ENCODE data around the gene RDX.
A peak's percentile ranks its signal among the peaks of the same experiment; 100 is the strongest.
"Not testable (repeated sequence)": the region's sequence is repeated elsewhere in the genome, so short reads cannot be mapped to it uniquely, and the experiment has no call there.

The RDX gene

DNA sequence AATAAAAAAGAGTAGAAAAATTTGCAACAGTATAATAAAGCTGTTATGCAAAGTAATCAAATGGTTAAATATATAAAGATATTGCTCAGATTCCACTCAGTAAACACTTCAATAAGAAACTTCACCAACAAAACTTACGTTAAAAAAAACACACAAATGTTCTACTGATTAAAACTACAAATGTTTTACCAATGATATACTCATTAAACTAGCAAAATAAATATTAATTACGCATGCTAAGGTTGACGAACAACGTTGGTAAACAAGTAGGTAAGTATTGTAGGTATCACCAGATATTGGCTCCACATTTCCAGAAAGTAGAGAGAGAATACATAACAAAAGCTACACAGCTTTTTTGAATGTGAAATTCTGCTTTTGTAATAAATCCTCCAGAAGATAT is 12.6 kb downstream of the RDX start:
- H3K27ac ChIP-seq, result no peak overlapping the region
- DNase-seq (ENCODE audit: low read depth, low spot score), result no peak

DNA sequence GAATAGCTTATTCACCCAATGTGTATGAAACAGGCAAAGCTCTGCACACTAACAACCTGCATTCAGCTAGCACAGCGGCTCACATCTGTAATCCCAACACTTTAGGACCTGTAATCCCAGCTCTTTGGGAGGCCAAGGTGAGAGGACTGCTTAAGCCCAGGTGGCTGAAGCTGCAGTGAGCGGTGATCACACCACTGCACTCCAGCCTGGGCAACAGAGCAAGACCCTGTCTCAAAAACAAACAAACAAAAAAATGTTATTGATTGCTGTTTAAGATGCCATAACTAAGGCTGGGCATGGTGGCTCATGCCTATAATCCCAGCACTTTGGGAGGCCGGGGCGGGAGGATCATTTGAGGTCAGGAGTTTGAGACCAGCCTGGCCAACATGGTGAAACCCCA is 15.8 kb downstream of the RDX start:
- H3K27ac ChIP-seq; DNase-seq (ENCODE audit: low read depth, low spot score): not testable (repeated sequence)

DNA sequence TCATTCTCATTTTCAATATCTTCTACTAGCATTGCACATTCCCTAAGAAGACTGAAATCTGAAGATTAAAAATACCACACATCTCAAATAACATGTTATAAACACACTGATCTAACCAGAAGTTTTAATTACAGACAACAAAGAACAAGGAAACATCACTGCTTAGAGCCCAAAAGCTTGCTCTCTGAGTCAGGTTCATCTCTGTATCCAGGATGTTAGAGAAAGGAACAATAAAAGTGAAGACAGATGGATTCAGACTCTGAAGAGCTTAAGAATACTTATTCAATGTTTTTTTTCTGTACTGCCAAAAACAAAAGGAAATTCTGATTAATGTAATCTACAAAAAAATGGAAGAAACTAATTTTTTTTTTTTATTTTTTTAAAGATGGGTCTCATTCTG is 16.5 kb downstream of the RDX start:
- DNase-seq (ENCODE audit: low read depth, low spot score), result no peak
- no peak overlapping the region for H3K27ac ChIP-seq

DNA sequence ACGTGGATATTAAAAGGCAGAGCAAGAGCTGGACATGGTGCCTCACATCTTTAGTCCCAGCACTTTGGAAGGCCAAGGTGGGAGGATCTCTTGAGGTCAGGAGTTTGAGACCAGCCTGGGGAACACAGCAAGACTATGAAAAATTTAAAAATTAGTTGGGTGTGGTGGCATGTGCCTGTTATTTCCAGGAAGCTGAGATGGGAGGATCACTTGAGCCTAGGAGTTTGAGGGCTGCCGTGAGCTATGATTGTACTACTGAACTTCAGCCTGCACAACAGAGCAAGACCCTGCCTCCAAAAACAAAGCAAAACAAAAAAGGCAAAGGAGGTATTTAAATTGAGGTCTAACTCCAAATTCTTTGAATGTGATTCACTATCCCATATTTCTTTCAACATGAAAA is 23.5 kb downstream of the RDX start:
- no peak for DNase-seq (ENCODE audit: low read depth, low spot score)
- no peak overlapping the region for H3K27ac ChIP-seq

DNA sequence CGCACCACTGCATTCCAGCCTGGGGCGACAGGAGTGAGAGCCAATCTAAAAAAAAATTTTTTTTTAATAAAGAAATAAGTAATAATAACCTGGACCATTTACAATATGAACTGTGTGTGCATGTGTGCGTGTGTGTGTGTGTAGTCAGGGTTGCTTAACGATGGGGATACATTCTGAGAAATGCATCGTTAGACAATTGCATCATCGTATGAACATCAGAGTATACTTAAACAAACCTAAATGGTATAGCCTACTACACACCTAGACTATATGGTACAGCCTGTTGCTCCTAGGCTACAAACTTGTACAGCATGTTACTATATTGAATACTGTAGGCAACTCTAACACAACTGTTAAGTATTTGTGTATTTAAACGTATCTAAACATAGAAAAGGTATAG is 26.4 kb downstream of the RDX start:
- H3K27ac ChIP-seq, result no peak overlapping the region
- no peak for DNase-seq (ENCODE audit: low read depth, low spot score)

DNA sequence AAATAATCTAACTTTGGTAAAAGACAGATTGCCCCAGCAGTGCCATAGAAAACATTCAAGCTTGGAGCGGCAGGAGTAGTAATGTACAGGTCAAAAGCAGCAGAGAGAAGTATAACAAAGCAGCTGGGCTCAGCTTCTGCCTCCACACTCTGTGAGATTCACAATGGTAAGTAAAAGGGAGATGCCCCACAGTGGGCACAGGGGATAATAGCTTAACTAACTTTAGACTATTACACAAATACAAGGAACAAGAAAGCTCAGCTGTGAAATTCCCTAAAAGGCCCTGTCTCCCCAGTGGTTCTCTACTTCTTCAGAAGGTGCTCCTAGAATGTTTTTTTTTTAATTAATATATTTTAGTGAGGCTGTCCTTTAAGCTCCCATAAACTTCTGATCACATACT is 28.0 kb downstream of the RDX start:
- H3K27ac ChIP-seq, result no peak overlapping the region
- no peak for DNase-seq (ENCODE audit: low read depth, low spot score)

DNA sequence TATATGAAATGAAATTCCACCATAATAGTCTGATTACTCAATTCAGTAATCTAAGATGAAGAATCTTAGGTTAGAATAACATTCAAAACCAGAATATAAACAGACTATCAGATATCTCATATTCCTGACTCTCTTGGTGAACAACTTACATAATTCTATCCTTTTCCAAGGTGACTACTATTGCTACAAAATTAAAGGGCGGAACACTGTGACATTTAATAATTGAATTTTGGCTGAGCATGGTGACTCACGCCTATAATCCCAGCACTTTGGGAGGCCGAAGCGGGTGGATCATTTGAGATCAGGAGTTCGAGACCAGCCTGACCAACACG is 34.4 kb downstream of the RDX start:
- H3K27ac ChIP-seq, result no peak overlapping the region
- DNase-seq (ENCODE audit: low read depth, low spot score), result no peak

DNA sequence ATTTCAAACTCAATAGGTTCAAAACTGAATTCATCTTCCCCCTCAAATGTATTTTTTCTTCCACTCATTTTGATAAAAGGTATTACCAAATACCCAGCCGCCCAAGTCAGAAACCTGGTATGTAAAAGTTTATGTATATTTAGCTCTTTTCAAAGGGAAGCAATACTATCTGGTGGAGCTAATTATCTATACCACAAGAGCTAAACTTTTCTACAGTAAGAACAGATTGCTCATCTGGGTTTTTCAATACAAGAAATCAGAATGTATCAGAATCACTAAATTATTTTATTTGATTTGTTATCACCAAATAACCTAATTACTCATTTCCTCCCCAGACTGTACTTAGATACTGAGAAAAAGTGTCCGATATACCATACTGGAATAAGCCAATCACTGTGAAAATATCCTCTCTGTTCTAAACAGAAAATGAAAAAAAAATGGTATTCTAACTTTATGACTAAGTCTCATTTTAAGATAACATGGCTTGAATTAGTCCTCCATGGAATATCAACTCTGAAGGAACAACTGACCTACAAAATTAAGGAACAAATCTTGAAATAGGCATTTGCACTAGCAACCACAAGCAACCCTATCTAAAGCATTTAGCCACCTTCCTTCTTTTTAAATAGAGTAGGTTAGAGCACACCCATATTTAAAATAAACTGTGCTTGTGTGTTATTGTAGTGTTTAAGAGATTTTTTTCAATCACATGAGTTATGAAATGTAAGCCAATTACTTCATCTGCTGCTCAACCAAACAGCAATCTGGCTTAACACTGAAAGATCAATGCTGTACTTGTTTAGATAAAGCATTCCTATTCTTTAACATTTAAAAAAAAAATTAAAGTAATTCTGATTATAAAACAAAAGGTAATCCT is 35.0 kb downstream of the RDX start:
- H3K27ac ChIP-seq, result no peak overlapping the region
- no peak for DNase-seq (ENCODE audit: low read depth, low spot score)

DNA sequence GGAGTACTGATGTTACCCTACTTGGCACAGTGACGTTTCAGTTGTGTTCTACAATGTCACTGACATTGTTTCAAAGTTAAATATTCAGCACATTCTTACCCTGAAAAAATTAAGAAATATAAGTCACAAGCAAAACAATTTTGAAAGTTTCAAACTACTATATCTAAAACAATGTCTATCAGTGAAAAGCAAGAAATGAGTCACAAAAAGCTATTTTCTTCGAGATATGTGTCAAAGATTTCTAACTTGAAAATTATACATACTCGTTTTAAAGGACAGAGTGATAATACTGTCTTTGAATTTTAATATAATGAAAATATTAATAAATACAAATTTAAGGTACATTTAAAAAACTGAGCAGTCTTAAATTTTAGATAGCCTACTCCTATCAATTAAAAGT is 42.9 kb downstream of the RDX start:
- DNase-seq (ENCODE audit: low read depth, low spot score), result no peak
- H3K27ac ChIP-seq, result no peak overlapping the region

DNA sequence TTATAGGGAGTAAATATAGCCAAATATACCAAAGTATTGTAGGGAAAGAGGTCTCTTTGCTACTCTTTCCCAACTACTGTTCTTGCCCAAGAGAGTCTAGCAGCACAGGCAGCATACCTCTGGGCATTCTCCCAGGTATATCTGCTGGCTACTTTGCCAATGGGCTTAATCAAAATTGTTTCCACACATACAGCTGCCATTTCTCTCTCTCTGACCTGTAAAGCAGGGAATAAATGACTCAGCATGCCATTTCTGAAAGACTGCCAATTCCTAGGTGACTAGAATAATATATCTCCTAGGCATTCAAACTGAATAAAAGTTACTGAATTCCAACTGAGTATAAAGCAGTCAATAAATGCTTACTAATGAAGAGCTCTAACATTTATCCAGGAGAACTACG is 44.6 kb downstream of the RDX start:
- H3K27ac ChIP-seq, result peak overlapping the region; percentile 6
- DNase-seq (ENCODE audit: low read depth, low spot score), result peak; percentile 33

DNA sequence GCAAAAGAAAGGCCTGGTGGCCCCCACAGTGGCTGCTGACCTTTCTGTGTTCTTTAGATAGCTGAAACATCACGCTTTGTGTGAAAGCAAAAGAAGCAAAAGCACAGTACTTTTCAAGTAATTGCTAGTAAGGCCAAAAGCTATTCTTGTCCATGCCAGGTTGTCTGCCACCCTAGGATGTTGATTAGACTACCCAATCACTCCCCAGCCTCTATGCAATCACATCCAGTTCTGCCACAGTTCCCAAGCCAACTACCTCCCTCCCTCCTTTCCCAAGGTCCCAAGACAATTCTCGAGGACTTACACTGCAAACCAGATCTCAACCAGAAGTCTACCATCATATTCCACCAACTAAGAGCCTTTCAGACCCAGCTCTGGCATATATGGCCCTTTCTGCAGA is 46.2 kb downstream of the RDX start:
- no peak overlapping the region for H3K27ac ChIP-seq
- DNase-seq (ENCODE audit: low read depth, low spot score), result no peak

DNA sequence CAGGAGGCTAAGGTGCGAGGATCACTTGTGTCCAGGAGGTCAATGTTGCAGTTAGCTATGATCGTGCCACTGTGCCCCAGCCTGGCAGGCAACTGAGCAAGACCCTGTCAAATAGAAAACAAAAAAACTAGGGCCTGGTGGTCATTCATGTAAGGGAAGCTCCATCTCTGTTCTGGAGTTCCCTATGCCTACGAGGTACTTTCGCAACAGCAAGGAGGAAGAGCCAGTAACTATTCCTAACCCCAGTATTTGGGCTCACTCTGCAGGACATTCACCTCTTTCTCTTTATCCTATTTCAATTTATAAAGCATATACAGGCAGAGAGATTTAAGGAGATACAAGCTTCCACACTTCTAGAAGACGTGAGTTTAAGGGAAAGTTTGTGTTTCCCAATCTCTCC is 46.6 kb downstream of the RDX start:
- H3K27ac ChIP-seq, result no peak overlapping the region
- no peak for DNase-seq (ENCODE audit: low read depth, low spot score)

DNA sequence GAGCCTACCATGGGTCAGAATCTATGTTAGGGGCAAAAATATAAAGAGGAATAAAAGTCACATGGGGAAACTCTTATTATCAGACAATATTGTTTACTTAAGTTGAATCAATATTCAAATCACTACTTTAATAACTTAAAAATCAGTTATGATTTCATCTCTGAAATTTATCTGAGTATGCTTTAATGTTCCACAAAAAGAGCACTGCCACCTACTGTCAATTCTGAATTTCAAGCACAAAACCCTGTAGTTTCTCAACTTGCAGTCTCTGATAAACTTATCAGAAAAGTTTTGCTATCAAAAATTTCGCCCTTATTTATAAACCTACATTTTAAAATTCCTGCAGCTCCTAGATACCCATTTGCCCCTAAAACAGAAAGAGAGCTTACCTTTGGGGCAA is 47.3 kb downstream of the RDX start:
- no peak for DNase-seq (ENCODE audit: low read depth, low spot score)
- H3K27ac ChIP-seq, result no peak overlapping the region

DNA sequence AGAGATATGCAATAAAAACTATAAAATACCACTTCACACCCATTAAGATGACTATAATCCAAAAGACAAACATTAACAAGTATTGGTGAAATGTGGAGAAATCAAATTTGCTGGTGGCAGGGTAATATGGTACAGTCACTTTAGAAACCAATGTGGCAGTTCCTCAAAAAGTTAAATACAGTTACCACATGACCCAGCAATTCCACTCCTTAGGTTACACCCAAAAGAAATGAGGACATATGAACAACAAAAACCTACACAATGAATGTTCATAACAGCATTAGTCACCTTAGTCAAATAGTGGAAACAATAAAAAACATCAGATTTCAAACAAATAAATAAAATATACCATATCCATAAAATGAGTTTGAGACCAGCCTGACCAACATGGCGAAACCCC is 52.6 kb downstream of the RDX start:
- DNase-seq (ENCODE audit: low read depth, low spot score), result no peak
- H3K27ac ChIP-seq, result no peak overlapping the region

DNA sequence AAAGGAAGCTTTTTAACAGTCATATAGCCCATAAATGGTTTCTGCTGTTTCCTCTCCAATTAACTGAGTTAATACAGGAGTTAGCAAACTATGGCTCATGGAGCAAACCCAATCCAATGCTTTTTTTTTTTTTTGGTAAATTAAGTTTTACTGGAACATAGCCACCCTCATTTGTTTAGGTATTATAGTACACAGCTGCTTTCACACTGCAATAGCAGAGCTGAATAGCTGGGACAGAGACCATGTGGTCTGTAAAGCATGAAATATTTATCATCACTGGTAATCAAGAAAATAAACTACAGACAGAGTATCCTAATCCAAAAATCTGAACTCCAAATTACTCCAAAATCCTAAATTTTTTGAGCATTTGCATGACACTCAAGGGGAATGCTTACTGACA is 53.7 kb downstream of the RDX start:
- no peak for DNase-seq (ENCODE audit: low read depth, low spot score)
- H3K27ac ChIP-seq, result no peak overlapping the region

DNA sequence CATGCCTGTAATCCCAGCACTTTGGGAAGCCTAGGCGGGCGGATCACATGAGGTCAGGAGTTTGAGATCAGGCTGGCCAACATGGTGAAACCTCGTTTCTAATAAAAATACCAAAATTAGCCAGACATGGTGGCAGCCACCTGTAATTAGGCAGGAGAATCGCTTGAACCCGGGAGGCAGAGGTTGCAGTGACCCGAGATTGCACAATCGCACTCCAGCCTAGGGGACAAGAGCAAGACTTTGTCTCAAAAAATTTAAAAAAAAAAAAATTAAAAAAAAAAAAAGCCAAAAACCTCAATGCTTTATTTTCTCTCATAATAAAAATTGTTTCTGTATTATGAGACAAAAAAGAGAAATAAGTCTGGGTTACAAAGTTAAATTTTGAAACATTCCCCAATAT is 54.2 kb downstream of the RDX start:
- DNase-seq (ENCODE audit: low read depth, low spot score), result no peak
- no peak overlapping the region for H3K27ac ChIP-seq

DNA sequence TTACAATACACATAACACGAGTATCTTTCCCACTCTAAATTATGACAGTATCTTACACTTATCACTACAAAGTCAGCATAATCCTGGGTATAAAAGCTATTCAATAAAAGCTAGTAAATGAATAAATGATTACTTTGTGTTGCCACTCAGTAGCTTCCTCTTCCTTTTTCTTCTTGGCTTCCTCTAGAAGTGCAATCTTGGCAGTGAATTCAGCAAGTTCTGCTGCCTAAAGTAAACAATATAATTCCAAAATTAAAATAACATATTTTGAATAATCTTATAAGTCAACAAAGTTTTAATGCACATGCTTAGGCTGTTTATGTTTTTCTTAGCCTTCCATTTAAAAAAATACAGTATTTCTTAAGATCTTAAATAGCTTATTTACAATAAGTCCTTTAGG is 60.4 kb downstream of the RDX start:
- no peak for DNase-seq (ENCODE audit: low read depth, low spot score)
- H3K27ac ChIP-seq, result no peak overlapping the region

DNA sequence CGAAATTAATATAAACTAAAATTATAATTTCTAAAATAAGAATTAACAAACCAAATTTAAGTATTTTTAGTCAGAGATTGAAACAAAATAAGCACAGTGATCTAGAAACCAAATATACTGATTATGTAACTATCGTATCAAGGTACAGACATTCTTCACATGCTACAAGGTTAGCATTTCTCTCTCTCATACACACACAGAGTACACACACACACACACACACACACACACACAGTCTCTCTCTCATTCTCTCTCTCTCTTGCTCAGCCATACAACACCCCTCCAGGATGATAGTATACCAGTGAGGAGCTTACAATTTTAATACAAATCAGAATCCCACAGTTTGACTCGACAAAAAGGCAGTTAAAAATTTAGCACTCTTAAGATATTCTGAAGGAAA is 66.0 kb downstream of the RDX start:
- no peak overlapping the region for H3K27ac ChIP-seq
- no peak for DNase-seq (ENCODE audit: low read depth, low spot score)

DNA sequence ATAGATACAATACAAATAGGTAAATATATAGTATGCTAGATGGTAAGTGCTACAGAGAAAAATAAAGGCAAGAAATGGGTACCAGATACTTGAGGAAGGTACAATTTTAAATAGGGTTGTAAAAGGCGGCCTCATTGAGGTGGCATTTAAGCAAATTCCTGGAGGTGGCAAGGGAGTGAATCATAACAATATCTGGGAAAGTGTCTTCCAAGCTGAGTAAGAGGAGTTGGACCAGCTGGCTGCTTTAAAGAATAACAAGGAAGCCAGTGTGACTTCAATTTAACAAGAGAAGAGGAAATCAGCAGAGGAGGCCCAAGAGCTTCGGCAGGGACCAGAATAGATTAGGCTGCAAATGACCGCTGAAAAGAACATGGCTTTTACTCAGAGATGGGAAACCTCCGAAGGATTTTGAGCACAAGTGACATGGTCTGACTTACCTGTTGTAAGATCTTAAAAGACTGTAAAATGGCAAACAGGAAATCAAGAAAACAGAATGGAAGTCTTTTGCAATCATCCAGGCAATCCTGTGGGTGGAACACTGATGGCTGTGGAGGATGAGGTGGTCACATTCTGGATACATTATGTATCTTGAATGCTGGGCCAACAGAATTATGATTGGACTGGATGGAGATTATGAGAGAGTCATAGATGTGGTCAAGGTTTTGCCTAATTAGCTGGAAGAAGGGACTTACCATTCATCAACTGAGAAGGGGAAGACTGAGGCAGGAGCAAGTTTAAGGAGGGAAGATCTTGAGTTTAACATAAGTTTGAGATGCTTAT is 77.2 kb downstream of the RDX start:
- no peak for DNase-seq (ENCODE audit: low read depth, low spot score)
- no peak overlapping the region for H3K27ac ChIP-seq

DNA sequence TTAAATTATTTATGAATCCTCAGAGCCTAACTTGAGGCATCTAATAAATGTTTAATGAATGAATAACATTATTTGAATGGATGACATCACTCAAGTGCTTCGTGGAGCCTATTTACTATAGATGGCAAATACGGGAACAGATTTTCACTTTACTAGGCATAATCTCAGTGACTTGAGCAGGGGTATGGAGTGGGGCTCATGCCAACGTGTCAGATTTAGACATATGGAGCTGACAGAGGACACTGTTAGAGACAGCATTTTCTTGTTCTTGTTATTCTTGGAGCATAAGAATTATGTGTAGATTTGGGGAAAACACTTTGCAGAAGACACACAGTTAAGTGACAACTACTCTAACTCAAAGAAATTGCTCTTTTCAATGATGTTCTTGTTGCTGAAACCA is 78.5 kb downstream of the RDX start:
- no peak for DNase-seq (ENCODE audit: low read depth, low spot score)
- H3K27ac ChIP-seq, result no peak overlapping the region

DNA sequence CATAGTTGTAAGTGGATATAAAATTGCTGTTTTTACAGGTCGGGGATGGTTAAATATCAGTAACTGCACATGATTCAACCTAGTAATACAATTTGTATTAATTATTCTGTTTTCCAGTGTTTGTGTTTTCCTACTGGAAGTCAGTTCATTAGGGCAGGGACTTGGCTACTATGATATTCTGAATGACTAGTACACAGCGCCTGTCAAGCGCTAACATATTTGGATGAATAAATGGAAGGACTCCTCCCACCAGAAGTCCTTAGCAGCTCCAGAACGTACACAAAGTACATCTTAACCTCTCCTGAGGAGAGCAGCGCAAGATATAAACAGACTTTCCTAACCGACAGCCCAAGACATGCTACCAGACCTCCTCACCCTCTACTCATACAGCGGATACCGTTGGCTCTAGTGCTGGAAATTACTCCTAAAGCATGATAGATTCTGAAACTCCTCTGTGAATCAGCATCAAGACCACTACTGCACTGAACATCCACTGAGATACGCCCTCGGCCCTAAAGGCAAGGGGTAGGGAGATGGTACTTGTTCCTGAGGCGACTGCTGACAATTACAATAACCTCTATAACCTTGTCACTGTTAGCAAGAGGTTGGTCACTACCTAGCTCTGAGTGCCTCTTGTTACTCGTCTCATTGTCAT is 79.1 kb downstream of the RDX start:
- H3K27ac ChIP-seq, result no peak overlapping the region
- no peak for DNase-seq (ENCODE audit: low read depth, low spot score)
